ELR (cell line): ENCODE results near the gene SHISAL1.
"Not testable (repeated sequence)": the region's sequence is repeated elsewhere in the genome, so short reads cannot be mapped to it uniquely, and the experiment has no call there.

ENCODE experiments used
- DNase-seq: peaks from one replicate; pipeline ENCODE4 v3.0.0-alpha.2; 2015; ENCODE audit warnings: low read depth

SHISAL1 gene

GRCh38 chr22:44302363-44302762 lies 10.4 kb downstream of the SHISAL1 start:
- not testable (repeated sequence) for DNase-seq

GRCh38 chr22:44301039-44301438 lies 11.7 kb downstream of the SHISAL1 start:
- DNase-seq, result no peak

GRCh38 chr22:44299124-44299523 lies 13.6 kb downstream of the SHISAL1 start:
- DNase-seq, result no peak

- DNase-seq, result no peak
Observed at GRCh38 chr22:44298406-44299091, 14.2 kb downstream of the SHISAL1 start.

GRCh38 chr22:44297470-44298061 lies 15.2 kb downstream of the SHISAL1 start:
- DNase-seq, result no peak

GRCh38 chr22:44295406-44295805 lies 17.3 kb downstream of the SHISAL1 start:
- no peak for DNase-seq

- no peak for DNase-seq
Observed at GRCh38 chr22:44293876-44294275, 18.9 kb downstream of the SHISAL1 start.

GRCh38 chr22:44293034-44293433 lies 19.7 kb downstream of the SHISAL1 start:
- no peak for DNase-seq

GRCh38 chr22:44292521-44292920 lies 20.2 kb downstream of the SHISAL1 start:
- no peak for DNase-seq

GRCh38 chr22:44291674-44292360 lies 20.9 kb downstream of the SHISAL1 start:
- DNase-seq, result no peak

- DNase-seq, result peak; percentile 32
Observed at GRCh38 chr22:44291265-44291664, 21.5 kb downstream of the SHISAL1 start.

- no peak for DNase-seq
Observed at GRCh38 chr22:44289414-44290171, 23.2 kb downstream of the SHISAL1 start.

- DNase-seq, result no peak
Observed at GRCh38 chr22:44288913-44289312, 23.8 kb downstream of the SHISAL1 start.

GRCh38 chr22:44287741-44288140 lies 25.0 kb downstream of the SHISAL1 start:
- DNase-seq, result no peak

- DNase-seq, result no peak
Observed at GRCh38 chr22:44287121-44287693, 25.5 kb downstream of the SHISAL1 start.

GRCh38 chr22:44286646-44287045 lies 26.1 kb downstream of the SHISAL1 start:
- DNase-seq, result no peak

GRCh38 chr22:44284711-44285110 lies 28.0 kb downstream of the SHISAL1 start:
- no peak for DNase-seq

GRCh38 chr22:44281768-44282637 lies 30.7 kb downstream of the SHISAL1 start:
- no peak for DNase-seq

- no peak for DNase-seq
Observed at GRCh38 chr22:44280665-44281188, 32.0 kb downstream of the SHISAL1 start.

GRCh38 chr22:44279069-44279360 lies 33.7 kb downstream of the SHISAL1 start:
- DNase-seq, result no peak
